ENCODE data around the gene GPR37L1.

The GPR37L1 gene

DNA sequence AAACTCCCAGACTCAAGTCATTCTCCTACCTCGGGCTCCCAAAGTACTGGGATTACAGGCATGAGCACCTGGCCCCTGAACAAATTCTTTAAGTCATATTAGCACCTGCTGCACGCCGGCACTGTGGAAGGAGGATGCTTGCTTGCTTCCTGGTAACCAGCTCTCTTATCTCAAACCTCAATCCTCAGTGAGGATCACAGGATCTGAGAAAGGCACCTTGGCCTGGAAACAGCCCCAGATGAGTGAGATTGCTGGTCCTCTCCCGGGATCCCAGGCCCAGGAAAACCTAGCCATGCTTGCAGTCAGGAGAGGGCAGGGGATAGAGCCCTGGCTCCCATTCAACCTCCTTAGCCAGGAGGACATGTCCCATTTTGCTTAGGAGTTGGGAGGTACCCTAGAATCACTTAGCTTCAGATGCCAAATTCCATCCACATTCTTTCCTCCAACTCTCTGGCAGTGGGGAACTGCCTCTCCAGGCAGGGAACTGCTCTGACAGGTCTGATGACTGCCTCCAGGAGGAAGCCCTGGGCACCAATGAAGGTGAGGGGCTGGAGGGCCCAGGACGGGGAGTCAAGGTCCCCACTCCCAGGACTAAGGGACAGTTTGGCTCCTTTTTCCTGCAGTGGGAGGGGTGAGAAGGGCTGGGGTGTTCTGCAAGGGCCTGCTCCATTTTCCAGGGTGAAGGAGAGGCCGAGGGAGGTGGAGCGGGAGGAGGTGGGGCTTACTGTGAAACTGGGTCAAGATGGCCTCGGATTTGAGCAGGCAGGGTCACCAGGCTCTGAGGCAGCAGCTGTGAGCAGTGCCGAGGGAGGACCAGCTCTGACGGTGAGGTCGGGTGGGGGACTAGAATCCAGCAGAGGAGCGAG is 9.5 kb downstream of the GPR37L1 start:
- Histone ChIP-seq H3K4me1 (peaks cover 0 to 60% (median 40%) of the 10 kb centered on the region in 4 donors), H3K27ac (peak overlapping the region; percentile 82 to 85), H3K9me3 (no peaks in the 10 kb centered on the region), H3K36me3 (peaks cover 15 to 35% (median 34%) of the 10 kb centered on the region in 3 donors), H3K27me3 (no peaks in the 10 kb centered on the region), H3K4me3 (peak overlapping the region in 1 of 2 donors; percentile 4)
- intact Hi-C loops (cut with DNase I; ENCODE audit: low total_unique reads): no loop called here
- peak; percentile 83 to 89 for DNase-seq
- TF ChIP-seq, protein P1, sequence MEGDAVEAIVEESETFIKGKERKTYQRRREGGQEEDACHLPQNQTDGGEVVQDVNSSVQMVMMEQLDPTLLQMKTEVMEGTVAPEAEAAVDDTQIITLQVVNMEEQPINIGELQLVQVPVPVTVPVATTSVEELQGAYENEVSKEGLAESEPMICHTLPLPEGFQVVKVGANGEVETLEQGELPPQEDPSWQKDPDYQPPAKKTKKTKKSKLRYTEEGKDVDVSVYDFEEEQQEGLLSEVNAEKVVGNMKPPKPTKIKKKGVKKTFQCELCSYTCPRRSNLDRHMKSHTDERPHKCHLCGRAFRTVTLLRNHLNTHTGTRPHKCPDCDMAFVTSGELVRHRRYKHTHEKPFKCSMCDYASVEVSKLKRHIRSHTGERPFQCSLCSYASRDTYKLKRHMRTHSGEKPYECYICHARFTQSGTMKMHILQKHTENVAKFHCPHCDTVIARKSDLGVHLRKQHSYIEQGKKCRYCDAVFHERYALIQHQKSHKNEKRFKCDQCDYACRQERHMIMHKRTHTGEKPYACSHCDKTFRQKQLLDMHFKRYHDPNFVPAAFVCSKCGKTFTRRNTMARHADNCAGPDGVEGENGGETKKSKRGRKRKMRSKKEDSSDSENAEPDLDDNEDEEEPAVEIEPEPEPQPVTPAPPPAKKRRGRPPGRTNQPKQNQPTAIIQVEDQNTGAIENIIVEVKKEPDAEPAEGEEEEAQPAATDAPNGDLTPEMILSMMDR (IDR thresholded peaks at IDR 0.05): no peak

DNA sequence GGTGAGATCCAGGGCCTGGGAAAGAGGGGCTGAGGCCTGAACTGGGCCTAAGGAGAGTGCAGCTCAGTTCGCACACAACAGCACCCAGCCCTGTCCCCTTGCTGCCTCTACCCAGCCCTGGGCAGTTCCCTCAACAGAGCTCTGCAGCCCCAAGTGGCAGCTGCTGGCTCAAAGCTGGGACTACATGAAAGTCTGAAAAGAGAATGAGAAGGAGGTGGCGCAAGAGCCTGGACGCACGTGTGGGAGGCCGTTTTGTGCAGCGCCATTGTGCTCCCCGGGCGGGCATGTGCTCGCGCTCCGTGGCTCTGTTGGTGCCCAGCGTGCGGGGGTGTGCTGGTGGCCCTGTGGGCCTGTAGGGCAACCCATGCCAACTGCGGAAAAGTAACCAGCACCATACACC is 10.3 kb downstream of the GPR37L1 start:
- H3K9me3 ChIP-seq: no peaks in the 10 kb centered on the region
- H3K27me3 ChIP-seq: no peaks in the 10 kb centered on the region
- H3K27ac ChIP-seq: peak overlapping the region; percentile 82 to 85
- intact Hi-C loops (cut with DNase I; ENCODE audit: low total_unique reads): no loop called here
- peaks cover 15 to 43% (median 34%) of the 10 kb centered on the region in 3 donors for H3K36me3 ChIP-seq
- peaks cover 0 to 60% (median 40%) of the 10 kb centered on the region in 4 donors for H3K4me1 ChIP-seq
- peak overlapping the region in 1 of 2 donors; percentile 4 for H3K4me3 ChIP-seq
- TF ChIP-seq, protein P1 (IDR thresholded peaks at IDR 0.05): no peak
- no peak for DNase-seq

DNA sequence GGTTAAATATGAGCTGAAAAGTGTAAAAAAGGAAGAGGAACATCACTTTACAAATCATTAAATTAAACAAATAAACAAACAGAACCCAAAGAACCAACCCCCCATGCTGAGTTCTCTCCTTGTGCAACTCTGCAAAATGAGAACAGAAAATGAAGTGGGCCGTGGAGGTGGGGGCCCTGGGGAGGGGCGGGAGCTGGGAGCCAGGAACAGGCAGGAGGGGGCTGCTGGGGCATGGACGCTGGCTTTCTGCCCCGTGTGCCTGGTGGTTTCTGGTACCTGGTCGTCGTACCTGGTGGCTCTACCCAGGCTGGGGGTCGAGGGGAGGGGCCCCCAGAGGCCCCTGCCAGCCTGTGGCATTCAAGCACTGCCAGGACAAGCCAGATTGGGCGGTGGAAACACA is 10.8 kb downstream of the GPR37L1 start:
- Histone ChIP-seq H3K27me3 (no peaks in the 10 kb centered on the region), H3K27ac (peak overlapping the region; percentile 82 to 85), H3K4me1 (peaks cover 0 to 60% (median 40%) of the 10 kb centered on the region in 4 donors), H3K9me3 (no peaks in the 10 kb centered on the region), H3K4me3 (no peak overlapping the region), H3K36me3 (peaks cover 15 to 48% (median 34%) of the 10 kb centered on the region in 3 donors)
- no peak for DNase-seq
- intact Hi-C loops (cut with DNase I; ENCODE audit: low total_unique reads): no loop called here
- TF ChIP-seq, protein P1 (IDR thresholded peaks at IDR 0.05): no peak

DNA sequence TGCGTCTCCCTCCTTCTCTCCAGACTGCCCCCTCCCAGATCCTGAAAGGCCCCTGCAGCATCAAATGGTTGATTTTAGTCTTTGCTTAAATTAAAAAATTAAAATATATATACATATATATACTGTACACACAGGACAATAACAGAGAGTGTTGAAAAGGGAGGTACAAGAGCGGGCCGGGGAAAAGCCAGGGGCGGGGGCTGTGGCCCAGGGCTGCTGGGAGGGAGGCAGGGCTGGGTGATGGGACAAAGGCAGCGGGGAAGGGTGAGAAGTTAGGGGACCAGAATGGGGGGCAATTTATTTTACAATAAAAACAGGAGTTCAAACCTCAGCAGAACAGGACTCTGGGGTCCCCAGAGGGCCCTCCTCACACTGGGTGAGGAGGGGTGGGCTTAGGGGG is 11.3 kb downstream of the GPR37L1 start:
- H3K4me1 ChIP-seq: peaks cover 0 to 60% (median 40%) of the 10 kb centered on the region in 4 donors
- intact Hi-C loops (cut with DNase I; ENCODE audit: low total_unique reads): loop anchor here (2.0 kb wide), 1 partner anchor 123 kb away; the partner anchor contains the start of gene ELF3
- H3K27ac ChIP-seq: peak overlapping the region; percentile 82 to 85

DNA sequence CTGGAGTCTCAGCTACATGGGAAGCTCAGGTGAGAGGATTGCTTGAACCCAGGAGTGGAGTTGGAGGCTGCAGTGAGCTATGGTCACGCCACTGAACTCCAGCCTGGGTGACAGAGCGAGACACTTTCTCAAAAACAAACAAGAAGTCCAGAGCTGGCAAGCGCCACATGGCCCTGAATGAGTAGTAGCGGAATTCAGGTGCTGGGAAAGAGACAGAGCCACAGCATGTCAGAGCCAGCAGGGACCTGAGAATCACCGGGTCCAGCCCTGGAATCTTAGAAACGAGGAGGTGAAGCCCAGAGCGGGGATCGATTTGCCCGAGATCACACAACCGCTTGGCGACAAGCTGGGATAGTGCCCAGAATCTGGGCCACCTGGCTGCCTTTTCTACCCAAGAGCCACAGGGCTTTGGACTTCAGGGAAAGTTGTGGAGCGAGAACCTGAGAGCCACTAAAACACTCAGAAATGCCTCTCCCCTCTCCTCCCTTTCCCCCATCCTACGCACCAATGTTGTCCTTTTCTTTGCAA is 12.0 kb downstream of the GPR37L1 start:
- Histone ChIP-seq H3K36me3 (peaks cover 15 to 49% (median 34%) of the 10 kb centered on the region in 3 donors), H3K27me3 (no peaks in the 10 kb centered on the region), H3K27ac (peak overlapping the region; percentile 82 to 85), H3K4me1 (peaks cover 0 to 61% (median 38%) of the 10 kb centered on the region in 4 donors), H3K4me3 (no peak overlapping the region), H3K9me3 (no peaks in the 10 kb centered on the region)
- intact Hi-C loops (cut with DNase I; ENCODE audit: low total_unique reads): loop anchor here (2.0 kb wide), 1 partner anchor 124 kb away; the partner anchor contains the start of gene ELF3
- no peak for DNase-seq
- TF ChIP-seq, protein P1 (IDR thresholded peaks at IDR 0.05): no peak

More for the DNA sequence above, 11.3 kb downstream of the GPR37L1 start:
- DNase-seq: no peak
- Histone ChIP-seq H3K9me3 (no peaks in the 10 kb centered on the region), H3K27me3 (no peaks in the 10 kb centered on the region), H3K4me3 (no peak overlapping the region), H3K36me3 (peaks cover 15 to 49% (median 34%) of the 10 kb centered on the region in 3 donors)
- TF ChIP-seq, protein P1 (IDR thresholded peaks at IDR 0.05): no peak
